Psoas muscle (tissue), 8 donors: ENCODE results near the gene A4GNT. TPM values are rescaled to one million over a fixed set of nuclear protein-coding genes. Genes with fewer than 3 reads are reported as not detected.
A peak's percentile ranks its signal among the peaks of the same experiment; 100 is the strongest.

ENCODE experiments used
- ATAC-seq, 4 donors: fragments of 200-7000 bp; cut with Tn5 transposase; one replicate each; pipeline ENCODE4 v1.9.1; 2020; ENCODE audit warnings: moderate library complexity in 3 of 4, mild to moderate bottlenecking in 2 of 4
- DNase-seq, 2 donors: peaks; one replicate each; pipeline ENCODE4 v3.0.0-alpha.2; 2020
- H3K27ac ChIP-seq: fragments of 200-600 bp; one replicate; pipeline ENCODE4 v1.8.0; 2022
- H3K27me3 ChIP-seq, 3 donors: fragments of 200-600 bp in 1 of 3; one replicate each; pipeline versions ENCODE4 v1.6.1 to v1.8.0; 2013 to 2022; ENCODE audit warnings: low read length in 2 of 3, mild to moderate bottlenecking in 2 of 3, moderate library complexity in 1 of 3; ENCODE audit not compliant: insufficient read depth in 3 of 3
- H3K36me3 ChIP-seq, 2 donors: fragments of 200-600 bp in 1 of 2; one replicate each; pipeline versions ENCODE4 v1.6.1 to v1.8.0; 2013 to 2022; ENCODE audit warnings: low read depth in 1 of 2, mild to moderate bottlenecking in 1 of 2, moderate library complexity in 1 of 2; ENCODE audit not compliant: insufficient read depth in 1 of 2
- H3K4me1 ChIP-seq: fragments of 200-600 bp; one replicate; pipeline ENCODE4 v1.8.0; 2022
- H3K4me3 ChIP-seq: fragments of 200-600 bp; one replicate; pipeline ENCODE4 v1.8.0; 2022; ENCODE audit warnings: mild to moderate bottlenecking
- H3K9me3 ChIP-seq: fragments of 200-600 bp; one replicate; pipeline ENCODE4 v1.8.0; 2022
- WGBS, 3 donors: extraction: QIAGEN DNeasy Blood & Tissue Kit; methylation state at CpG; one replicate each; pipeline versions ENCODE4 v1.1.6 to v1.1.7; 2013; 5-methylcytosine and 5-hydroxymethylcytosine counted together
- intact Hi-C, 2 donors: fragments of 100-400 bp; cut with DNase I; formaldehyde crosslinking; loops; one replicate each; pipeline versions ENCODE4 v1.11.0 to v1.14.2; 2022
- long read RNA-seq, 2 donors: library from polyadenylated mRNA; unstranded; transcript quantifications; one replicate each; pipeline ENCODE4 v2.0.0, GENCODE V29; 2021
- polyA plus RNA-seq, 3 donors: library from polyadenylated mRNA; stranded (reverse); fragments of 200-250 nt; gene quantifications; one replicate each; pipeline ENCODE4 v1.2.3, GENCODE V29; 2013
- total RNA-seq, 4 donors: library from RNA; stranded (reverse); fragmentation: NEBNext Ultra II Directional in 2 of 4; extraction: Animal tissue kit (Norgen Biotek cat#: 25700) in 2 of 4; gene quantifications; one replicate each; pipeline versions ENCODE4 v1.2.1 to v1.2.4, GENCODE V29; 2021 to 2023
- TF ChIP-seq, protein P1 (sequence below): fragments of 200-600 bp; IDR thresholded peaks from one replicate; pipeline ENCODE4 v1.8.0; 2022; ENCODE audit warnings: antibody characterized with exemption
- donor health status: healthy with polysubstance abuse.
- donor health status: DM: no; HTN: no; CAD: no; lungs with moderate emphysema.
- donor health status: Bipolar disorder and iron deficiency.
- donor health status: healthy.
- donor health status: DM: yes; HTN: yes; CAD: no.
- donor health status: DM: no; HTN: no; CAD: no.
- donor health status: DM: no; HTN: no; CAD: no.
- donor health status: DM: yes; HTN: yes; CAD: no.

The A4GNT gene
- not detected for total RNA-seq
- not detected for polyA plus RNA-seq
- long read RNA-seq, donor 1 = 0 reads
- long read RNA-seq, donor 2 = 0 reads

DNA sequence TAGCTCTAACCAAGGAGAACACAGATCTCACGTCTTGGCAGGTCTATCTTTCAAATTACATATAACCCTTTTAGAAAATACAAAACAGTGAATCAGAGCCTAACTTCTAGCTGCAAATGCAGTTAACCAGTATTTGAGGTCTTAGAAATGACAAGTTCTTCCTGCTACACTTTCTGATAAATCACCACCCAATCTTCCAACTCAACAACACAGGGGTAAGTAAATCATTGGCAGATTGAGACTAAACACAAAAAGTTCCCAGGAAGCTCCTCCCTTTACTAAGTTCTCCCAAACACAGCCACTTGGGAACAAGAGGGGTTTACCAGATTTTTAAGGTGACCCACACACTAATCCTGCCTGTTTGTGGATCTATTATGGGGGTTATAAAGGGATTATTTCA lies at the start of gene A4GNT:
Gene A4GNT (minus strand): TSS at position 152 of the 400 bp plus-strand sequence. CDS start 1,134 bp downstream, outside the sequence.
- TF ChIP-seq, protein P1, sequence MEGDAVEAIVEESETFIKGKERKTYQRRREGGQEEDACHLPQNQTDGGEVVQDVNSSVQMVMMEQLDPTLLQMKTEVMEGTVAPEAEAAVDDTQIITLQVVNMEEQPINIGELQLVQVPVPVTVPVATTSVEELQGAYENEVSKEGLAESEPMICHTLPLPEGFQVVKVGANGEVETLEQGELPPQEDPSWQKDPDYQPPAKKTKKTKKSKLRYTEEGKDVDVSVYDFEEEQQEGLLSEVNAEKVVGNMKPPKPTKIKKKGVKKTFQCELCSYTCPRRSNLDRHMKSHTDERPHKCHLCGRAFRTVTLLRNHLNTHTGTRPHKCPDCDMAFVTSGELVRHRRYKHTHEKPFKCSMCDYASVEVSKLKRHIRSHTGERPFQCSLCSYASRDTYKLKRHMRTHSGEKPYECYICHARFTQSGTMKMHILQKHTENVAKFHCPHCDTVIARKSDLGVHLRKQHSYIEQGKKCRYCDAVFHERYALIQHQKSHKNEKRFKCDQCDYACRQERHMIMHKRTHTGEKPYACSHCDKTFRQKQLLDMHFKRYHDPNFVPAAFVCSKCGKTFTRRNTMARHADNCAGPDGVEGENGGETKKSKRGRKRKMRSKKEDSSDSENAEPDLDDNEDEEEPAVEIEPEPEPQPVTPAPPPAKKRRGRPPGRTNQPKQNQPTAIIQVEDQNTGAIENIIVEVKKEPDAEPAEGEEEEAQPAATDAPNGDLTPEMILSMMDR = no peak
- Histone ChIP-seq H3K27me3 (no peaks in the 10 kb centered on the region), H3K36me3 (no peaks in the 10 kb centered on the region), H3K4me1 (no peaks in the 10 kb centered on the region), H3K4me3 (no peak within 1 kb of the TSS), H3K9me3 (no peaks in the 10 kb centered on the region), H3K27ac (no peak within 1 kb of the TSS)
- intact Hi-C loops = no loop called here
- DNase-seq = no peak
- WGBS, 3 donors = 66 to 75% (median 74%) methylated on average over 1 of the region's 1 CpG
- no peak for ATAC-seq

DNA sequence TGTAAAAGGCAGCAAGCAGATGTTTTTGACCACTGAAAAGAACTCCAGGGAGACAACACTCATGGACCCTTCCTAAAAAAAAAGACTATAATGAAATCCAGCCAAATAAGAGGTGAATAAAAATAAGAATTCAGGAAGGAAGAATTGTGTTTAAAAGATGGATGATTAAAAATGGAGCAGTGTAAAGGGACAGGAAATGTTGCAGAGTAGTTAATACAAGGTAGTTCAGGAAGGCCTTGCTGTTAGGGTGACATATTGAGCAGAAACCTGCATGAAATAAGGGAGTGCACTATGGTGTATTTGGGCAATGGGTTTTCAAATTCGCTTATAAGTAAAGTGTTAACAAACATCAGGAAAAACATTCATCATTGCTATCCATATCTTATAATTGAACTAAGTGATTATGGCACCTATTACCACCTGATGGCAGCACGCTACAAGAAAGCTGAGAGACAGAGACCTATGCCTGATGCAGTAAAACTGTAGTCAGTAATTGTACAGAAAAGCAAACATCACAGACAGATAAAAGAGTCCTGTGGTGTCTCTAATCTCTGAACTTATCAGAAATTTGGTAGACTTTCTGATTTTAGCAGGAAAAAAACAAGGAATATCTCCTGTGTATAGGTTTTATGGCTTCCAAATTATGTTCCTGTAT lies 48.3 kb upstream of the A4GNT start:
- DNase-seq = no peak
- no peaks in the 10 kb centered on the region for H3K9me3 ChIP-seq
- no peaks in the 10 kb centered on the region for H3K4me1 ChIP-seq
- TF ChIP-seq, protein P1 = peak; percentile 43
- peak in 3 of 4 donors; percentile 64 to 86 (median 72) for ATAC-seq
- H3K27me3 ChIP-seq = no peaks in the 10 kb centered on the region
- H3K27ac ChIP-seq = no peak overlapping the region
- WGBS, 3 donors = 17 to 21% (median 18%) methylated on average over 2 of the region's 2 CpGs
- no peak overlapping the region for H3K4me3 ChIP-seq
- intact Hi-C loops = loop anchor here in 1 of 2 donors (10.0 kb wide), 1 partner anchor 234 kb away; no protein-coding TSS in a partner anchor
- H3K36me3 ChIP-seq = no peaks in the 10 kb centered on the region

DNA sequence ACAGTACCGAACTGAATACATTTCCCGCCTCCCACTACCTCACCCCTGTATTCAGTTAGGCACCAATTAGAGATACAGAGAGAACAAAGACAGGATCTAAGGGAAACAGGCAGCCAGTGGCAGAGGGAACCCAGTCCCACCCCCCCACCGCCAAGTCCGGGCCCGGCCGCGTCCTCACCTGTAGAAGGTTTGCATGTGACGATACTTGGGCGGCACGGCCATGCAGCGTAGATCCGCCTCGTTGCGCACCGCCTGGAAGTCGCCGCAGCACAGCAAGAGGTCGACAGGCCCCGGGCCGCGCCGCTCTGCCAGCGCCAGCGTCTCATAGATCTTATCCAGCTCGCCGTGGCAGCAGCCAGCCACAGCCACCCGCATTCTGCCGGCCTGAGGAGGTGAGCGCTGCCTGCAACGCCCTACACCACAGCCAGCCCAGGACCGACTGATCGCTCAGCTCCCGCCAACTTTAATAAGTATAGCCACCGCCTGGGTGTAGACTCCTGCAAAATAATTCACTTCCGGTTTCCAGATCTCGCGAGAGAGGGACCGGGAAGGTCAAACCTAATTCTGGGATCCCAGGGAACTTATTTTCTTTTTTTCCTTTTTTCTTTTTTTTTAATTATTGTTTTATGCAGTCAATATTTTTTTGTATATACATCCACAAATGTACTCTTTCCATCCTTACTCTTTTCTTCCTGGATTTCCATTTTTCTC lies 42.4 kb upstream of the A4GNT start, which contains the start of gene DBR1:
Gene DBR1 (minus strand): TSS at position 501 of the 711 bp plus-strand sequence. CDS start 126 bp downstream, at position 375.
- Histone ChIP-seq H3K4me1 (peaks cover 18% of the 10 kb centered on the region), H3K36me3 (peaks cover 3 to 29% of the 10 kb centered on the region in 2 donors), H3K27me3 (no peaks in the 10 kb centered on the region), H3K27ac (peak within 1 kb of the TSS; percentile 83), H3K9me3 (no peaks in the 10 kb centered on the region), H3K4me3 (peak within 1 kb of the TSS; percentile 86)
- DNase-seq (peak; percentile 64 to 79), ATAC-seq (peak; percentile 89 to 97 (median 94))
- TF ChIP-seq, protein P1 = no peak
- intact Hi-C loops = no loop called here
- 0 to 1% (median 0%) methylated on average over 38 of the region's 38 CpGs for WGBS, 3 donors

DNA sequence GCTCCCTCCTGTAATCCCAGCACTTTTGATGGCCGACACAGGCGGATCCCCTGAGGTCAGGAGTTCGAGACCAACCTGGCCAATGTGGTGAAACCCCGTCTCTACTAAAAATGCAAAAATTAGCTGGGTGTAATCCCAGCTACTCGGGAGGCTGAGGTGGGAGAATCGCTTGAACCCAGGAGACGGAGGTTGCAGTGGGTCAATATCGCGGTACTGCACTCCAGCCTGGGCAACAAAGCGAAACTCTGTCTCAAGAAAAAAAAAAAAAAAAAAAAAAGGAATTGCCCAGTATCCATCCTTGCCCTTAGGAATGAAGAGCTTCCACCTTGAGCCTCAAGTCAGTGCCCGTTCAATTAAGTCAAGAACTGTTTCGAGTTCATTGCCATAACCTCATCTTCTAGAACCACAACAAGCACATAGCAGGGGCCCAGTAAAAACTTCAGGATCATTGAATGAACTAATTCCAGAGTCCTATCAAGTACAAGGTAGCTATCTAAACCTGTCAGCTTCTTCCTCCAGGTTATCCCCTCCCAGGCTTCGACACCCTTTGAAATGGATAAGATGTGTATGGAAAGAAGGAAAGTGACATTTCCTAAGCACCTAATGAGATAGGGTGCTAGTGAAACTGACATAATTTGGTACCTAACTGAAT lies 41.7 kb upstream of the A4GNT start:
- peaks cover 3 to 35% of the 10 kb centered on the region in 2 donors for H3K36me3 ChIP-seq
- intact Hi-C loops = no loop called here
- H3K27ac ChIP-seq = peak overlapping the region; percentile 83
- peaks cover 18% of the 10 kb centered on the region for H3K4me1 ChIP-seq
- TF ChIP-seq, protein P1 = no peak
- no peak for DNase-seq
- 60 to 64% (median 64%) methylated on average over 13 of the region's 13 CpGs for WGBS, 3 donors
- peak overlapping the region; percentile 86 for H3K4me3 ChIP-seq
- H3K9me3 ChIP-seq = no peaks in the 10 kb centered on the region
- no peaks in the 10 kb centered on the region for H3K27me3 ChIP-seq
- no peak for ATAC-seq
